CD4-positive, alpha-beta T cell (primary cell): ENCODE data around the gene IL22RA1. TPM values are rescaled to one million over a fixed set of nuclear protein-coding genes. Genes with fewer than 3 reads are reported as not detected.

Source experiments
- ATAC-seq: fragments of 200-7000 bp; cut with Tn5 transposase; one replicate; pipeline ENCODE4 v1.10.0; 2022; ENCODE audit warnings: mild to moderate bottlenecking; ENCODE audit not compliant: poor library complexity
- CTCF ChIA-PET: fragments of 350-600 bp; sonication (Branson Sonifier 250); formaldehyde crosslinking; loops from one replicate; lab custom pipeline; 2021; ENCODE audit warnings: antibody characterized with exemption, inconsistent platforms; lab: Charles Lee
- POLR2A ChIA-PET: fragments of 350-600 bp; sonication (Branson Sonifier 250); formaldehyde crosslinking; loops from one replicate; lab custom pipeline; 2021; ENCODE audit warnings: antibody characterized with exemption, inconsistent platforms; lab: Charles Lee
- DNase-seq, 14 experiments: peaks; one replicate each; pipeline ENCODE4 v3.0.0-alpha.2; 2013 to 2020; ENCODE audit warnings: mixed read lengths in 2 of 14
- H3K27ac ChIP-seq, 2 donors: one replicate each; pipeline versions ENCODE4 v1.5.1 to v1.7.0; 2013; ENCODE audit warnings: low read length in 2 of 2, low read depth in 1 of 2, mild to moderate bottlenecking in 1 of 2
- H3K27me3 ChIP-seq, 2 experiments: 1 replicate in 1 of 2; 2 replicates in 1 of 2; pipeline versions ENCODE4 v1.6.1 to v1.7.0; 2013; ENCODE audit warnings: low read length in 2 of 2, control low read depth in 1 of 2, mild to moderate bottlenecking in 1 of 2, moderate library complexity in 1 of 2; ENCODE audit not compliant: insufficient read depth in 2 of 2, control insufficient read depth in 1 of 2
- H3K36me3 ChIP-seq: one replicate; pipeline ENCODE4 v1.6.1; 2013; ENCODE audit warnings: low read length, control low read depth; ENCODE audit not compliant: insufficient read depth
- H3K4me1 ChIP-seq: one replicate; pipeline ENCODE4 v1.6.1; 2013; ENCODE audit warnings: low read length, control low read depth; ENCODE audit not compliant: insufficient read depth
- H3K4me3 ChIP-seq: one replicate; pipeline ENCODE4 v1.5.1; 2013; ENCODE audit warnings: mild to moderate bottlenecking, low read length, moderate library complexity
- H3K9me3 ChIP-seq, 2 experiments: 1 replicate in 1 of 2; 2 replicates in 1 of 2; pipeline versions ENCODE4 v1.6.1 to v1.7.0; 2013; ENCODE audit warnings: low read length in 2 of 2, mild to moderate bottlenecking in 2 of 2, control low read depth in 1 of 2, moderate library complexity in 1 of 2; ENCODE audit not compliant: control insufficient read depth in 1 of 2, insufficient read depth in 1 of 2
- H3K27ac Mint-ChIP-seq: one replicate; pipeline ENCODE4 v1.8.0; 2020; ENCODE audit warnings: mixed read lengths
- H3K27me3 Mint-ChIP-seq: one replicate; pipeline ENCODE4 v1.8.0; 2021; ENCODE audit warnings: mixed read lengths
- H3K36me3 Mint-ChIP-seq: one replicate; pipeline ENCODE4 v1.8.0; 2021; ENCODE audit warnings: low read depth, mixed read lengths
- H3K4me1 Mint-ChIP-seq: one replicate; pipeline ENCODE4 v1.8.0; 2021; ENCODE audit warnings: low read depth, mixed read lengths
- H3K4me3 Mint-ChIP-seq: one replicate; pipeline ENCODE4 v1.8.0; 2020; ENCODE audit warnings: mild to moderate bottlenecking, mixed read lengths
- H3K9me3 Mint-ChIP-seq: one replicate; pipeline ENCODE4 v1.8.0; 2020; ENCODE audit warnings: mixed read lengths
- CTCF ChIP-seq: fragments of 200-600 bp; IDR thresholded peaks from one replicate; pipeline ENCODE4 v1.8.0; 2022; ENCODE audit warnings: antibody characterized with exemption, mild to moderate bottlenecking
- intact Hi-C, 2 experiments: fragments of 100-400 bp; cut with DNase I in 1 of 2; cut with micrococcal nuclease in 1 of 2; formaldehyde crosslinking; loops; one replicate each; pipeline versions ENCODE4 v1.15.1 to v1.9.0; 2023 to 2025; cut with DNase I, micrococcal nuclease
- total RNA-seq, 174 experiments: library from RNA in 2 of 174; stranded (reverse) in 2 of 174; gene quantifications; one replicate each; pipeline ENCODE4 v1.2.3 and lab custom pipeline; 2021 to 2026

The IL22RA1 gene
- total RNA-seq, 2 experiments from 2014 or later: not detected

DNA sequence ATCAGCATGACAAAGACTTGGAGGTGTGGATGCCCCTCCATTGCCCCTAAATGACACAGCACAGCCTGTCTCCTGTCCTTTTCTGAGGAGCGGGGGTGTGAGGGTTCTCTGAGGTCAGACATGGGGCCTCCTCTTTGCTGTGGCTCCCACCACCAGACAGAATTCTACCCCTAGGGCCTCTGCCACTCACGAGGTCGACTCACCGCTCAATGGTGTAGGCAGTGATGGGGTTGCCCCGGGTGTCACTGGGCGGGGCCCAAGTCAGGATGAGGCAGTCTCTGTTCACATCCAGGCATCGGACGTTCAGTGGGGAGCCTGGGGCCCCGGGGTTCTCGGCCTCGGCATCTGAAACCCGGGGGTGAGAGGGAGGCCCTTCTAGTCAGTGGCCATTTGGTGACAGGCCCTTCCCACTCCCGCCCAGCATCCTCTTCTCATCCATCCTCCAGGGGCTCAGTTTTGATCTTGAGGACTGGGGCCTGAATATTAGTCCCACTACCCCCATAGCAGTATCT is 50.9 kb downstream of the IL22RA1 start:
- TF ChIP-seq CTCF: no peak
- H3K36me3 ChIP-seq: no peaks in the 10 kb centered on the region

GRCh38 chr1:24090736-24091135 is 52.2 kb downstream of the IL22RA1 start:
- CTCF ChIA-PET: no interaction called here
- intact Hi-C loops: no loop called here
- POLR2A ChIA-PET: no interaction called here

More for the DNA sequence above, 50.9 kb downstream of the IL22RA1 start:
- H3K27ac Mint-ChIP-seq: no peak overlapping the region
- ATAC-seq (no peak), DNase-seq (no peak)
- no peaks in the 10 kb centered on the region for H3K9me3 ChIP-seq
- H3K27ac ChIP-seq: no peak overlapping the region
- intact Hi-C loops: no loop called here
- H3K4me1 Mint-ChIP-seq: no peaks in the 10 kb centered on the region
- no peaks in the 10 kb centered on the region for H3K27me3 ChIP-seq
- ChIA-PET CTCF (no interaction called here), POLR2A (no interaction called here)
- no peak overlapping the region for H3K4me3 ChIP-seq
- H3K36me3 Mint-ChIP-seq: no peaks in the 10 kb centered on the region
- peaks cover 6% of the 10 kb centered on the region for H3K27me3 Mint-ChIP-seq
- no peaks in the 10 kb centered on the region for H3K4me1 ChIP-seq
- H3K9me3 Mint-ChIP-seq: no peaks in the 10 kb centered on the region
- H3K4me3 Mint-ChIP-seq: no peak overlapping the region

GRCh38 chr1:24089743-24090555 is 53.0 kb downstream of the IL22RA1 start:
- no peak overlapping the region for H3K27ac Mint-ChIP-seq
- H3K27me3 ChIP-seq: no peaks in the 10 kb centered on the region
- intact Hi-C loops: no loop called here
- ATAC-seq: no peak
- CTCF ChIA-PET: no interaction called here
- H3K36me3 Mint-ChIP-seq: no peaks in the 10 kb centered on the region
- H3K4me1 ChIP-seq: no peaks in the 10 kb centered on the region
- no peak for TF ChIP-seq CTCF
- H3K9me3 Mint-ChIP-seq: no peaks in the 10 kb centered on the region
- H3K27me3 Mint-ChIP-seq: no peaks in the 10 kb centered on the region
- no peak overlapping the region for H3K4me3 Mint-ChIP-seq
- H3K27ac ChIP-seq: no peak overlapping the region
- POLR2A ChIA-PET: no interaction called here
- no peak overlapping the region for H3K4me3 ChIP-seq
- H3K36me3 ChIP-seq: no peaks in the 10 kb centered on the region
- H3K9me3 ChIP-seq: no peaks in the 10 kb centered on the region
- DNase-seq: no peak
- no peaks in the 10 kb centered on the region for H3K4me1 Mint-ChIP-seq

More at GRCh38 chr1:24090736-24091135, 52.2 kb downstream of the IL22RA1 start:
- H3K27me3 Mint-ChIP-seq: no peaks in the 10 kb centered on the region
- TF ChIP-seq CTCF: no peak
- ATAC-seq (no peak), DNase-seq (no peak)
- H3K4me3 Mint-ChIP-seq: no peak overlapping the region
- no peaks in the 10 kb centered on the region for H3K4me1 Mint-ChIP-seq
- no peaks in the 10 kb centered on the region for H3K36me3 ChIP-seq
- no peaks in the 10 kb centered on the region for H3K4me1 ChIP-seq
- no peaks in the 10 kb centered on the region for H3K9me3 Mint-ChIP-seq
- H3K27me3 ChIP-seq: no peaks in the 10 kb centered on the region
- no peaks in the 10 kb centered on the region for H3K36me3 Mint-ChIP-seq
- H3K9me3 ChIP-seq: no peaks in the 10 kb centered on the region
- H3K4me3 ChIP-seq: no peak overlapping the region
- no peak overlapping the region for H3K27ac Mint-ChIP-seq
- no peak overlapping the region for H3K27ac ChIP-seq
